Neutrophil (primary cell): ENCODE data around the gene RBM48.
A peak's percentile ranks its signal among the peaks of the same experiment; 100 is the strongest.
"Not testable (repeated sequence)": the region's sequence is repeated elsewhere in the genome, so short reads cannot be mapped to it uniquely, and the experiment has no call there.

Source experiments
- H3K27ac ChIP-seq: fragments of 200-600 bp; sonication (generic); 2 replicates; pipeline ENCODE4 v1.5.1; 2016; ENCODE audit warnings: mild to moderate bottlenecking, moderate library complexity
- H3K27me3 ChIP-seq: fragments of 200-600 bp; sonication (generic); 2 replicates; pipeline ENCODE4 v1.6.0; 2016; ENCODE audit warnings: mild to moderate bottlenecking
- H3K36me3 ChIP-seq: fragments of 200-600 bp; sonication (generic); 2 replicates; pipeline ENCODE4 v1.5.1; 2017
- H3K4me1 ChIP-seq, 2 experiments: fragments of 200-600 bp in 1 of 2; sonication (generic) in 1 of 2; 1 replicate in 1 of 2; 2 replicates in 1 of 2; pipeline versions ENCODE4 v1.5.1 to v1.6.1; 2013 to 2016; ENCODE audit warnings: low read depth in 1 of 2, low read length in 1 of 2, mild to moderate bottlenecking in 1 of 2, moderate library complexity in 1 of 2; ENCODE audit not compliant: control insufficient read depth in 1 of 2, insufficient read depth in 1 of 2
- H3K4me3 ChIP-seq, 2 experiments: fragments of 200-600 bp in 1 of 2; sonication (generic) in 1 of 2; 1 replicate in 1 of 2; 2 replicates in 1 of 2; pipeline ENCODE4 v1.5.1; 2013 to 2016; ENCODE audit warnings: low read depth in 1 of 2, low read length in 1 of 2, mild to moderate bottlenecking in 1 of 2, moderate library complexity in 1 of 2
- H3K9me3 ChIP-seq: fragments of 200-600 bp; sonication (generic); 2 replicates; pipeline ENCODE4 v1.5.1; 2016
- TF ChIP-seq, protein P1 (sequence below): fragments of 200-600 bp; sonication (generic); IDR thresholded peaks from 2 replicates; pipeline ENCODE4 v1.5.1; 2016; ENCODE audit warnings: antibody characterized with exemption

Gene RBM48

DNA sequence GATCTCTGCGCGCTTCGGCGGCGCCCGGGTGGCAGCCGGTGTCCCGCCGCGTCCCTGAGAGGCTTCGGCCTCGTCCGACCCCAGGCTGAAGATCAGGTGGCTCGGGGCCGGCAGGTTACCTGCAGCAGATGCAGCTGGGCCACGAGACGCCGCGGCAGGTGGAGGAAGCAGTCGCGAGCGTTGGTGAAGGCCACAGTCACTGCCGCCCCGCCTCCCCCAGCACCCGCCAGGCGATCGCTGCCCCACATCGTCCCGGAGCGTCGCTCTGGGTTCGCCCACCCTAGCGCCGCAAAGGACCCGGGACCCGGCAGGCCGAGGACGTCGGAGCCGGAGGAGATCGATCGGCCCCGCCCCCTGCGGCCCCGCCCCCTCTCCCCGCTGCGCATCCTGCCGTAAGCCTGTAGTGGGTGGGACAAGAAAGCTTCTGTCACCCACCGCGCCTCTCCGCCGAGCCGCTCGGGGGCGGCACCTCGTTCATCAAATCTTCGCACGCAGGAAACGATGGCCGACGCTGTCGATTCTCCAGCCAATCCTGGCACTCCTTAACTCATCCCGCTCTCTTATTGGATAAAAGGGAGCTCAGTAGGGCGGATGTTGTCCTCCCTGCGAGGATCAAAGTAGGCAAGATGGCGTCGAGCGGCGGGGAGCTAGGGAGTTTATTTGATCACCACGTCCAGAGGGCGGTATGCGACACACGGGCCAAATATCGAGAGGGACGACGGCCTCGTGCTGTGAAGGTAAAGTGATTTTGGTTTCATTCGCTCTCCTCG is at the start of gene RBM48, which contains the start of gene PEX1:
Gene RBM48, plus strand, starts transcription at position 608 of the 770 bp plus-strand sequence. Its CDS starts 19 bp downstream, at position 627.
Gene PEX1, minus strand, starts transcription at position 333 of the 770 bp plus-strand sequence. Its CDS starts 85 bp downstream, at position 248.
- TF ChIP-seq, protein P1, sequence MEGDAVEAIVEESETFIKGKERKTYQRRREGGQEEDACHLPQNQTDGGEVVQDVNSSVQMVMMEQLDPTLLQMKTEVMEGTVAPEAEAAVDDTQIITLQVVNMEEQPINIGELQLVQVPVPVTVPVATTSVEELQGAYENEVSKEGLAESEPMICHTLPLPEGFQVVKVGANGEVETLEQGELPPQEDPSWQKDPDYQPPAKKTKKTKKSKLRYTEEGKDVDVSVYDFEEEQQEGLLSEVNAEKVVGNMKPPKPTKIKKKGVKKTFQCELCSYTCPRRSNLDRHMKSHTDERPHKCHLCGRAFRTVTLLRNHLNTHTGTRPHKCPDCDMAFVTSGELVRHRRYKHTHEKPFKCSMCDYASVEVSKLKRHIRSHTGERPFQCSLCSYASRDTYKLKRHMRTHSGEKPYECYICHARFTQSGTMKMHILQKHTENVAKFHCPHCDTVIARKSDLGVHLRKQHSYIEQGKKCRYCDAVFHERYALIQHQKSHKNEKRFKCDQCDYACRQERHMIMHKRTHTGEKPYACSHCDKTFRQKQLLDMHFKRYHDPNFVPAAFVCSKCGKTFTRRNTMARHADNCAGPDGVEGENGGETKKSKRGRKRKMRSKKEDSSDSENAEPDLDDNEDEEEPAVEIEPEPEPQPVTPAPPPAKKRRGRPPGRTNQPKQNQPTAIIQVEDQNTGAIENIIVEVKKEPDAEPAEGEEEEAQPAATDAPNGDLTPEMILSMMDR, result peak; percentile 65

DNA sequence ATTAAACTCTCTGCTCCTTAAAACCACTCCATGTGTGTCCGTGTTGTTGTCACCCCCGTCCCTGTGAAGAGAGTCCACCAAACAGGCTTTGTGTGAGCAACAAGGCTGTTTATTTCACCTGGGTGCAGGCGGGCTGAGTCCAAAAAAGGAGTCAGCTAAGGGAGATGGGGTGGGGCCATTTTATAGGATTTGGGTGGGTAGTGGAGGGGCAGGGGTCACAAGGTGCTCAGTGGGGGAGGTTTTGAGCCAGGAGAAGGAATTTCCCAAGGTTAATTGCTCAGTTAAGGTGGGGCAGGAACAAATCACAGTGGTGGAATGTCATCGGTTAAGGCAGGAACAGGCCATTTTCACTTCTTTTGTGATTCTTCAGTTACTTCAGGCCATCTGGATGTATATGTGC is 49.4 kb upstream of the RBM48 start:
- H3K27me3 ChIP-seq, H3K27ac ChIP-seq, H3K36me3 ChIP-seq, H3K4me1 ChIP-seq, H3K9me3 ChIP-seq, H3K4me3 ChIP-seq: not testable (repeated sequence)

More for the DNA sequence above, at the start of gene RBM48, which contains the start of gene PEX1:
- H3K36me3 ChIP-seq, result peaks cover 20% of the 10 kb centered on the region
- peak within 1 kb of the TSS; percentile 90 for H3K27ac ChIP-seq
- H3K4me1 ChIP-seq, result peaks cover 20 to 21% of the 10 kb centered on the region in 2 experiments
- H3K9me3 ChIP-seq, result no peaks in the 10 kb centered on the region
- peak within 1 kb of the TSS; percentile 97 to 98 for H3K4me3 ChIP-seq
- H3K27me3 ChIP-seq, result no peaks in the 10 kb centered on the region

DNA sequence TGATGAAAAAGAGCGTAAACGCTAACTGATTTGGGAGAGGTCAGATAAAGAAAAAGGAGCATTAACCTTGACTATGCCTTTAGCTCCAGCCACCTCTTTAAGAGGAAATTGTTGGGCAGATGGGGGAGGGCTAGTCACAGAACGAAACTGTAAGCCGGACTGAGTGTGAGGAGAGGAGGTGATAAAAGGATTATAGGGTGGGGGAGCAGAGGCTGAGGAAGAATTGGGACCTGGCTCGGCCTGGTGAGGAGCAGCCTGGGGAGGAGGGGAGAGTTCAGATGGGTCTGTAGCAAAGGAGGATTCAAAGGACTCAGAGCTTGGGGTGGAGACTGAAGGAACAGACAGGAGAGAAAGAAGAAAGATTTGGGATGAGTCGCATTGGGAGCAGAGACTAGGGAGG is 45.0 kb upstream of the RBM48 start:
- not testable (repeated sequence) for H3K9me3 ChIP-seq, H3K4me3 ChIP-seq, H3K27ac ChIP-seq, H3K27me3 ChIP-seq, H3K4me1 ChIP-seq
- H3K36me3 ChIP-seq, result peaks cover 31% of the 10 kb centered on the region

DNA sequence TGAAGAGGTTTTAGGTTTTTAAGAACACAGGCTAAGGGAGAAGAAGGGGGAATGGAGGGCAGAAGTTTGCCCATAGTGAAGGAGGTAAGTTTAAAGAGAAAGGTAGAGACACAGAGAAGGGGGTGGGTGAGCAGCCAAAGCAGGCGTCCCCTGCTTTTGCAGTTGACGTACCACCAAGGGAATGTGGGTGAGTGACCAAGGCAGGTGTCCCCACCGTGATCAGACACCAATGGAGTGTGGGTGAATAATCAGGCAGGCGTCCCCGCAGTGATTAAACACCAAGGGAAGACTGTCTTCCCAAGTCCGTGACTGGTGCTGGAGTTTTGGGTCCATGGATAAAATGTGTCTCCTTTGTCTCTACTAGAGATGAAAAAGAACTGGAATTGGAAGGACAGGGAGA is 44.4 kb upstream of the RBM48 start:
- H3K4me3 ChIP-seq, H3K27me3 ChIP-seq, H3K4me1 ChIP-seq, H3K9me3 ChIP-seq, H3K27ac ChIP-seq: not testable (repeated sequence)
- peaks cover 37% of the 10 kb centered on the region for H3K36me3 ChIP-seq

DNA sequence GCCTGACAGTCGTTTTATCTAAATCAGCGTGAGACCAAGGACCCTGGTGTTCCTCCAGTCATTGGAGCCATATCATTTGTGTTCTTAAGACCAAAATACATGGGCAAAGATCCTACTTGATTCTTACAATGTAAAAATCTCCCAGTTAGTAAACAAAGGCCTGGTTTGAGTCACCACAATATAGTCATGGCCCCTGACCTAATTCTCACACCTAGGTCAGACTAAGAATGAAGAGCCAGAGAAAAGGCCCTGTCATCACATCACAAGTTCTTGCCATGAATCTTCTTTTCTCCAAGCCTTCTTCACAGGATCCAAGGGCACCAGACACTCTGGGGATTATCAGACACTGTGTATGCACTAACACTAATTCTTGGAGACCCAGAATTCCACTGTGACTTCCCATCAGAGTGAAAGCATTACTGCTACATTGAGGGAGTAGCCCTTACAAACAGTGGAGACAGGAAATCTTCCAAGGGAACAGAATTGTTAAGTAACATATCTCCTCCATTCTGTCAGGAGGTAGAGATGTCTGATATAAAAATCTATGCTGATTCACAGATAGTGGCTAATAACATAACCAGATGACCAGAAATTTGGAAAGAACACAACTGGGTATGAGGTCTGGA is 43.2 kb upstream of the RBM48 start:
- no peak overlapping the region for H3K27ac ChIP-seq
- H3K27me3 ChIP-seq, result no peaks in the 10 kb centered on the region
- H3K36me3 ChIP-seq, result peaks cover 43% of the 10 kb centered on the region
- TF ChIP-seq, protein P1, result no peak
- no peaks in the 10 kb centered on the region for H3K4me1 ChIP-seq
- no peaks in the 10 kb centered on the region for H3K9me3 ChIP-seq
- no peak overlapping the region for H3K4me3 ChIP-seq

DNA sequence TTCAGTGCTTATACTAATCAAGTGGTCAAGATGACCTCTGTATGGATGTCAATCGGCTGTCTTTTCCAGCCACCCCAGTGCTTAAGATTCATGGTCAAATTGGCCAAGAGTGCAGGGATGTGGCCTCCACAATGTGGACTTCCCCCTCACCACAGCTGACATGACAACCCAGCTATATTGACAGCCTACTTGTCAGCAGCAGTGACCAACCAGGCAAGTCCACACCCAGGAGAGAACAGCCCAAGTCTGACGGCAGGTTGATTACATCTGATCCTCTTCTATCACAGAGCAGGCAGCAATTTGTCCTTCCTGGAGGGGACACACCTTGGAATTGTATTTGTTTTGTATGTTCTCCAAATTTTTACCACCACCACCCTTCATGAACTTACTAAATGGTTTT is 42.6 kb upstream of the RBM48 start:
- Histone ChIP-seq H3K4me1 (no peaks in the 10 kb centered on the region), H3K9me3 (no peaks in the 10 kb centered on the region), H3K27ac (no peak overlapping the region), H3K4me3 (no peak overlapping the region), H3K27me3 (no peaks in the 10 kb centered on the region), H3K36me3 (peaks cover 48% of the 10 kb centered on the region)
- TF ChIP-seq, protein P1, result no peak

DNA sequence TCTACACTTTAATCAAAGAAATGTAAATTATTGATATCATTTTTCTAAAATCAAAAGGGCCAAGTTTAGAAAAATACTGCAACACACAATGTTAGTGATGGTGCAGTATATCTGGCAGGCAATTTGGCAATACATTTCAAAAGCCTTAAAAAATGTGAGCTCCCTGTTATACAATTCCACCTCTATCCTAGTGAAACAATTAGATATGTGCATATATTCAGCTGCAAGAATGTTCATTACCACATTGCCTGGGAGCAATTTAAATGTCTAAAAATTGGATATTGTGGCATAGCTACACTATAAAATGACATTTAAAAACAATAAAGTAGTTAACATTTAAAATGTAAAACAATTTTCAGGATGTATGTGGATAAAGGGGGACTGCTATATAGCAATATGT is 40.8 kb upstream of the RBM48 start:
- Histone ChIP-seq H3K27me3 (no peaks in the 10 kb centered on the region), H3K36me3 (peaks cover 66% of the 10 kb centered on the region), H3K4me1 (no peaks in the 10 kb centered on the region), H3K27ac (no peak overlapping the region), H3K9me3 (no peaks in the 10 kb centered on the region), H3K4me3 (no peak overlapping the region)
- TF ChIP-seq, protein P1, result no peak
